NCI-H1417 treated with DMSO at 0.1 percent for 48 hours (cell line): ENCODE data around the gene SPIRE1.
"Not testable (repeated sequence)": the region's sequence is repeated elsewhere in the genome, so short reads cannot be mapped to it uniquely, and the experiment has no call there.

Experiments used
- DNase-seq: peaks from one replicate; lab custom pipeline; 2025; lab: John Stamatoyannopoulos, UW

SPIRE1 gene

DNA sequence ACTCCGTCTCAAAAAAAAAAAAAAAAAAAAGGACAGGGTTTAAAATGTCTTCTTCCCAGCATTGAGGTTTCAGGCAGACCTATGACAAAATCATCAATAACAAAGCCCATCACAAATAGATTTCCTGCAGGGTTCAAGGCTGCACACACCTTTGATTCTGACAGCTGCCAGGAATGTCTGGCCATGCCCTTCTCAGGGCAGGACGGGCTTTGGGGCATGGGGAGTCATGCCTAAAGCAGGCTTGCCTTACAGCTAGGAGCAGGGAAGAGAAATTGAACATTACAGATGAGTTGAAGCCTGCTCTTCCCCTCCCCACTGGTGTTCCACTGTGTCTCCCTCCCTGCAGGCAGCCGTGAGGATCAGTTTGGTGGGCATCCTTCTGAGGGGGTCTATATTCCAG lies 246.5 kb downstream of the SPIRE1 start:
- no peak for DNase-seq

DNA sequence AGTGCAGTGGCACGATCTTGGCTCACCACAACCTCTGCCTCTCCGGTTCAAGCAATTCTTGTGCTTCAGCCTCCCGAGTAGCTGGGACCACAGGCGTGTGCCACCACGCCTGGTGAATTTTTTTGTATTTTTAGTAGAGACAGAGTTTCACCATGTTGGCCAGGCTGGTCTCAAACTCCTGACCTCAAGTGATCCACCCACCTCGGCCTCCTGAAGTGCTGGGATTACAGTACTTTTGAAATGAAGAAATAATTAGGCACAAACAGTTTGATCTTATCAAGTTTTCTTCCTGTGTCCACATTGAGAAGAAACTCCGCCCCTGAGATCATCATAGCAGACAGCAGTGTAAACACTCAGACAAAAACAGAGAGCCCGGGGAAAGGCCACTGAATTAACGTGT lies 247.2 kb downstream of the SPIRE1 start:
- DNase-seq, result not testable (repeated sequence)

DNA sequence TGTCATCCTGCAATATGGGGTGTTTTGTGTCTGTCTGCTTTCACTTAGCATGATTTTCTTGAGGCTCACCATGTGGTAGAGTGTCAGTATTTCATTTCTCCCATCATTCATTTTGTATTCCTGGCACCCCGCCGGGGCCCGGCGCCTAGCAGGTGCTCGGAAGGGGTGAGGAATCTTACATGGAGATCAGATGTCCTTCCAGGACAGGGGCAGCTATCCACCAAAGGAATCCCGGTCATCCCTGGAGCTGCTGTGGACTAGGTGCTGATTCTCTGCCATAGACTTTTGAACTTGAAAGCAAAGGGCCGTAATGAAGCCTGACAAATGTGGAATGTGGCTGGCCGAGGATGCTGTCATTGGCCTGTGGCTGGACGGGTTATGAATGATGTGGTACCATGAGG lies 247.8 kb downstream of the SPIRE1 start:
- no peak for DNase-seq

DNA sequence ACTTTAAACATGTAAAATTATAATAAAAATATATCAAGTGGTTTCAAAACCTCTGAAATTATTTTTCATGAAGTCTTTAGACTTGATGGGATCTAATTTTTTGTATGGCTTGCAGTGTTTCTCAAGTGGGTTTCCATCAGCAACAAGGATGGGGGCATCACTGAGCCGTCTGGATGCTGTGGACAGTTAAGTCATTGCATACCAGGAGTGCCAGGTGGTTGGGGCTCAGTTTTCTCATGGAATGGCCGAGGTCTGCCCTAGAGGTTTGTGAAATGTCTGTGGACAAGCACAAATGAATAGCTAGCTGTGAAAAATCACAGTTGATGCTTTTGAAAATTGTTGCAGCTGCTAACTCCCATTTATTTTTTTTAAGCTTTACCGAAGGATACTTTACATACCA lies 248.4 kb downstream of the SPIRE1 start:
- DNase-seq, result no peak

DNA sequence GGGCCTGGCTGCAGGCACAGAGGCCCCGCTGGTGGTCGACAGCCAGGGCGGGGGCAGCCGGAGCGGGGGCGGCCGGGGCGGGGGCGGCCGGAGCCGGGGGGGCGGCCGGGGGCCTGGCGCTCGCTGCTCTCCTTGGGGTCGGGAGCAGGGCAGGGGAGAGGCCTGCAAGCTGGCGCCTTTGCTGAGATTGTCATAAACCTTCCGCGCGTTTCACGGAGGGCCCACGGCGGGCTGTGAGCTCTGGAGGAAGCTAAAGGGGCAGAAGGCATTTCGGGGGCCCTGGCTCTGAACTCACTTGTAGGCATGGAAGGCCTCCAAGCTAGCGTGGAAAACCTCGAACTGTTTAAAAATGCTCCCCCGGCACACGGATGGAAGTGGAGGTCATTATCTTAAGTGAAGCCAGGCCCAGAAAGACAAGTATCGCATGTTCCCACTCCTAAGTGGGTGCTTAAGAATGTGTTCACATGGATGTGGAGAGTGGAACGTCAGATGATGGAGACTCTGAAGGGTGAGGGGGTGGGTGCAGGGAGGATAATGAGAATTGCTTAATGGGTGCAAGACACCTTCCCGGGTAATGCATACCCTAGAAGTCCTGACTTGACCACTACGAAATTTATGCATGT lies 249.5 kb downstream of the SPIRE1 start:
- no peak for DNase-seq

DNA sequence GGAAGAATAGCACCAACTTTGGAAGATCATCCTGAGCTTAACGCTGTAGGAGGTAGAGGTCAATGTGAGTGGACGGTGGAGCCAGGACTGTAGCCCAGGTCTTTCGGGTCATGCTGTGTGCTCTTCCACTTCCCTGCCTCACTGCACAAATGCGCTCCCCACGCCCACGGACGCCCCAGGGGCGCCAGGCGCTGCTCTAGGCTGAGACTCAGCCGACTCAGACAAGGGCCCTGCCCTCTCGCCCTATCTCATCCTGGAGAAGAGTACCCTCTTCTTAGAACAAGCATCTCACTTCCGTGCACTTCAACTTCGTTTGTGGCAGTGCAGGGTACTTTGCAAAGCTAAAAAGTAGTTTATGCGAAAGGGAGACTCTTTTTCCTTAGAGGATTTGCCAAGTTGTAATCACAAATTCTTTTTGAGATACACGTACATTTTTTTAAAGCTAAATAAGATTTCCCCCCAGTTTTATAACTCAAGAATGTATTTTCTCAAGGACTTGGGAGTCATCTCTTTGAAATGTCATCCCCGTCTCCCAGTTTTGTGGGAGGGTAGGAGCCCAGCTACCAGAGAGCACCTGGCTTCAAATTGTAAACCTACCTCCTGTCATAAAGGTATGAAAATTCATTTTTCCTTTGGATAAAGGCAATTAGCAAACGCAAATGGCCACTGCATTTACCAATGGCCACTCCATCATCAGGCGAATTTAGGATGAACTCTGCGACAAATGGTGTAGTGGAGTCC lies 251.4 kb downstream of the SPIRE1 start:
- DNase-seq, result no peak

DNA sequence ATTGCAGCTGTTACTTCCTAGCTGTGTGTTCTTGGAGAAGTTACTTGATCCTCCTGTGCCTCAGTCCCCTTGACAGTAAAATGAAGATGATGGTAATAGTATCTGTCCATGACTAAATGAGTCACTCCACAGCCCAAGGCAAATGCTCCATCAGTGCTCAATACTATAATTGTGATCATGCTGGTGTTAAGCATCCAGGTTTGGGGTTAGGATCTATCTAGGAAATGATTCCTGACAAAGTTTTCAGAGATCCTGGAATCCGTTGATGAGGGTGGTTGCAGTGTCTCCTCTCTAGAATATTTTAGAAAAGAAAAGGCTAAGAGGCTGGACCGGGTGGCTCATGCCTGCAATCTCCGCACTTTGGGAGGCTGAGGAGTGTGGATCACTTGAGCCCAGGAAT lies 252.8 kb downstream of the SPIRE1 start:
- no peak for DNase-seq

DNA sequence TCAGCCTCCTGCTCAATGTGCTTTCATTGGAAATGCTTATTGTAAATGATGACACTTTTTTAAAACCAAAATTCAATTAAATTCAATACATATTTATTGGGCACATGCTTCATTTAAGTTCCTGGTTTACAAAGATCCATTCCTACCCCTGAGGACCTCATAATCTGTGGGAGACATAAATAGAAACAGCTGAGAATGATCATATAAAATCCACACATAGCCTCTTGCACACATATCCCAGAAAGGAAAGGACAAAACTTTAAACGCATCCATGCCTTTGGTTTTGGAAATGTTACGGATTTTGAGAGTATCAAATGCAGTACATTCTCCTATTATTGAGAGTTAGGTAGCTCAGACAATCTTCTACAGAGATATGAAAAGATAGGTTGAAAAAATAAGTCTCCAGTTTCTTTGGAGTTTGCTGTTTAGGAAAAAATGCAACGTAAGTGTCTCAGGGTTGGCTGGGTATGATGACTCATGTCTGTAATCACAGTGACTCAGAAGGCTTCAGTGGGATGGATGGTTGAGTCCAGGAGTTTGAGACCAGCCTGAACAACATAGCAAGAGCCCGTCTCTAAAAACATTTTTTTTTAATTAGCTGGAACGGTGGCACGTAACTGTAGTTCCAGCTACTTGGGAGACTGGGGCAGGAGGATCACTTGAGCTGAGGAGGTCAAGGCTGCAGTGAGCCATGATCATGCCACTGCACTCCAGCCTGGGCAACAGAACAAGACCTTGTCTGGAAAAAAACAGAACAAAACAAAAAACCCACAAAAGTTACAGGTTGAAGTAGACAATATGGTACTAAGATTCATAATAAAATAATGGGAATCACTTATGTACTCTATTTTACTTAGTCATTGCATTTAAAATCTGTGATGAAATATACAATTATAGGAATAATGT lies 254.1 kb downstream of the SPIRE1 start:
- DNase-seq, result no peak

DNA sequence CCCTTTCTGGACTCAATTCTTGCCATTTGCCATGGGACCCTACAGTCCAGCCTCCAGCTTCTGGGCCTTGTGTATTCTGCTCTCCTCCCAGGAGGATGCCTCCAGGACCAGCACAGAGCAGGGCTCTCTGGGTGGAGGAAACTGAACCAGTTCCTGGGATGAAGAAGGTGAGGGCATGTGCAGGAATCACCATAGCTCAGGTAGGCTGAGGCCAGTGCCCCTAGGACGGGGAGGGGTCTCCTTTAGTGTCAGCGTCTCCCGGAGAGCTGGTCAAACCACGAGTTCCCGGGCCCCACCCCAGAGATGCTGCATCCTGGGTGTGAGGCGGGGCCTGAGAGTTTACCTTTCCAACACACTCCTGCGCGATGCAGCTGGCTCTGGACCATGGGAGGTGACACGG lies 256.0 kb downstream of the SPIRE1 start:
- DNase-seq, result no peak

DNA sequence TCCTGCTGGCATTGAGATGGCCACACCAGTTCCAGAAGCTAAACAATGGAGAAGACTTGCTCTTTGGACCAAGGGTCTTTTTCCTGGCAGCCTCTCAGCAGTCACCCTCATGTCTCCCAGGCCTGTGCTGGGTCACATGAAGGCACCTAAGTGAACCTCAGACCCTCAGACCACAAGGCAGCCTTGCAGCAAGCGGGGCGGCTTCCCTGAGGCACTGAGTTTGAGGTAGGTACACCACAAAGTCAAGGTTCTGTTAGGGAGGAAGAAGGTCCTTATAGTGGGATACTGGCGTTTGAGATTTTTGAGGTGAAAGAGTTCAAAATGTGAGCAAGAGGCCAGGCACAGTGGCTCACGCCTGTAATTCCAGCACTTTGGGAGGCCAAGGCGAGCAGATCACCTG lies 258.7 kb downstream of the SPIRE1 start:
- no peak for DNase-seq

DNA sequence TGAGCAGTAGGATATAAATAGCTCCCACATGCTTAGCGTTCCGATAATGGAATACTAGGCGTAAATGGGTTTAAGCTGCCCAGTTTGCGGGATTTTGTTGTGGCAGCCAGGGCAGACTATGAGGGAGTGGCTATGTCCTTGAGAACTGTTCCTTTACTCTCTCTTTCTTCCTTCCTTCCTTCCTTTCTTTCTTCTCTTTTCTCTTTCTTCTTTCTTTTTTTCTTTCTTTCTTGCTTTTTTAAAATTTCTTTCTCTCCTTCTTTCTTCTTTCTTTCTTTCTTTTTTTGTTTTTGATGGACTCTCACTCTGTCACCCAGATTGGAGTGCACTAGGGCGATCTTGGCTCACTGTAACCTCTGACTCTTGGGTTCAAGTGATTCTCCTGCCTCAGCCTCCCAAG lies 259.3 kb downstream of the SPIRE1 start:
- no peak for DNase-seq

DNA sequence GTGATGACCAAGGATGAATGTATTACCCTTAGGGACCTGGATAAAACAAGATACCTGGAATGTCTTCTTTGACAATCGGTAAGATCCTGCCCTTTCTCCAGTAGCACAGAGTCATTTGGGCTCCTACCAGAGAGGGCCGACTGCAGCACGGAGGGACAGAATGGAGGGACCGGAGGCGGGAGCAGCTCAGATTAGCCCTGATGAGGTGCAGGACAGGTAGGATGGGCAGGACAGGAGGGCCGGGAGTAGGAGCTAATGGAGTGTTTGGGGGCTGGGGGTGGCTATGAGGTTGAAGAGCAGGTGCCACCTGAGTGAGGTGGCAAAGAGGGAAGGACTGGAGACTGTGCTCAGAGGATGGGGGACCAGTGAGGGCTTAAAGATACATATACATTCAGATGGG lies 260.1 kb downstream of the SPIRE1 start:
- DNase-seq, result no peak

DNA sequence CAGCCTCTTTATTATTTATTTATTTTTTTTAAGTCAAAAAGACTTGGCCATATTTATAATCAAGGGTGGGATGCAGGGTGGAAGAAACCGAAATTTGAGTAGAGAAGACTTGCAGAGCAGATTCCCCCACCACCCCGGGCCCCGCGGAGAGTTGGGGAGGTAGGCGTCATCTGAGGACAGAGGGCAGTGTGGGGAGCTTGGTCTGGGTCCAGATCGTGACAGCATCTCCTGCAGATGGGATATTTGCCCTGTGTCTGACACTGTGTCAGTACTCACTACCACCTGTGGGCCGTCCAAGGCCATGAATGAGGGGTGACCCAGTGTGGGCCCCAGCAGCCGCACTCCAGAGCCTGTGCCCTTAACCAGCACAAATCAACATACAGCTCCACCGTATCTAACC lies 260.7 kb downstream of the SPIRE1 start:
- no peak for DNase-seq
